Frontal cortex (tissue), 4 donors: ENCODE results near the gene GAN. TPM values are rescaled to one million over a fixed set of nuclear protein-coding genes. Genes with fewer than 3 reads are reported as not detected.
"Not testable (repeated sequence)": the region's sequence is repeated elsewhere in the genome, so short reads cannot be mapped to it uniquely, and the experiment has no call there.

Source experiments
- DNase-seq, 2 donors: peaks; one replicate each; pipeline ENCODE4 v3.0.0; 2012; ENCODE audit warnings: low spot score in 2 of 2
- FAIRE-seq: peaks from 2 replicates; lab custom pipeline; 2012; peaks lifted over from hg19 to GRCh38; lab: Jason Lieb, UNC
- total RNA-seq: library from RNA; depleted of rRNA; stranded (reverse); fragments of >200 nt; gene quantifications from one replicate; pipeline ENCODE4 v1.2.3, GENCODE V29; 2014
- donor health status: control.
- donor health status: control.
- donor health status: control.

GAN gene
- total RNA-seq, 1 donor from 2014 or later = 22.8 TPM

DNA sequence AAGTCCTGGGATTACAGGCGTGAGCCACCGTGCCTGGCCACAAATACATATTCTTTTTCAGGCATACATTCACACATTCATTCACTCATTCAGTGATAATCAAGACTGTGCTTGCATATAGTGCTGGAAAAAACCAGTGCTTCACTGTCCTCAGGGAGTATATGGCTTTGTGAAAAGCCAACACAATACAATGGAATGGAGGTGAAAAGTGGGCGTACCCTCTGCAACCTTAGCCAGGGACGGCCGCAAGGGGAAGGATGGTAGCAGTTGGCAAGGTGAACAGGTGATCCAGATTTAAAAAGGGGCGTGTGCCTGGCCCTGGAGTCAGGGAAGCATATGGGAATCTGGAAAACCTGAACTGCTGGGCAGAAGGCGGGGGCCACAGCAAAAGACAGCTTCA, 18.1 kb upstream of the GAN start:
- DNase-seq (no peak), FAIRE-seq (no peak)

DNA sequence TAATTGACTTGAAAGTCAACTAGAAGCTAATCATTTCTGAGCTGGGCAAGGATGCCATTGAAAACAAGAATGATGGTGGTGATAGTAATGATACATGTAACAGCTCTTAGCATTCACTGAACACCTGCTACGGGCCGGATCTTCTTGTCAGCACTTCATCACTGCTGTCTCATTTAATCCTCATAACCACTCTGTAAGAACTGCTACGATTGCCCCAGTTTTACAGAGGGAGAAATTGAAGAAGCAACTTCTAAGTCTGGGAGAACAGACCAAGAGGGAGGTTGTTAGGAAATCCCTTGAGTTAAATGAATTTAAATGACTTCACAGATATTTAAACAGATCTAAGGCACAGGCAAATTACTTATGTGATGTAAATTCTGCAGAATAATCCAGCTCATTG, 7.0 kb upstream of the GAN start:
- DNase-seq (no peak), FAIRE-seq (no peak)

DNA sequence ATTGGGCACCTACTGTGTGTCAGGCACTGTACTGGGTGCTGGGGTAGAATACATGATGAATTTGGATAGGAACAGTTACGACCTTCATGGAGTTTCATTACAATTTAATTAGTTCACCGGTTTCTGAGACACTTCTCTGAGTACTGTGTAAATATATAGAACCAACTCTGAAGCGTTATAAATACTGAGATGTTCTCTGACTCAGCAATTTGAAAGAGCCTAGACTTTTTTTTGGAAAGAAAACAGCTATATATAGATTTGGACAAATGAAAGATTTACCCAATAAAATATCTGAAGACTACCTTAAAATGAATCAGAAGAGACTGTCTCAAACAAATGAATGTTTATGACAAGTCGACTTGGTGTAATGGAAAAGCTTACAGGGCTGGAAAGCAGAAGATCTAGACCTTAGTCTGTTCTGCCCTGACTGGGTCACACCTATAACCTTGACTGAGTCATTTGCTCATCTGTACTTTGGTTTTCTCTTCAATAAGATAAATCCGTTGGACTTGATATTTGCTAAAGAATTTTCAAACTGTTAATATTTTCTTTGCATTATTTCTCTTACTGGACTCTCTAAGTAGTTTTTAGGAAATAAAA, 4.6 kb upstream of the GAN start:
- FAIRE-seq = no peak

DNA sequence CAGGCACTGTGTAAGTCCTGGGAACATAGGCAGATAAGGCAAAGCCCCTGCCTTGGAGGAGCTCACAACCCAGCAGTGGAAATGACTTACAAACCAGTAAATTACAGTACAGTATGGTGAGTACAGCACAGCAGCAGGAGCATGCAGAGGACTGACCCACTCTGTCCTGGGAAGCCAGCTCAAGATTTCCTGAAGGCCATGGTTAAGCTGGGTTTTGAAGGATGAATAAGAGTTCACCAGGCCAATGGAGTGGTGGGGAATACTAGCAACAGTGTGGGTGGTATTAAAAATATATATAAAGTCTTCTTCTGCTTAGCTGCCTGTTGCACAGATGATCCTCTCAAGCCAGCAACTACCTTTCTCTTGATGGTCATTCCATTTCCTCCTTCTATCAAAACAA, 3.0 kb upstream of the GAN start:
- DNase-seq = no peak
- no peak for FAIRE-seq

More for the DNA sequence above, 4.6 kb upstream of the GAN start:
- no peak for DNase-seq

DNA sequence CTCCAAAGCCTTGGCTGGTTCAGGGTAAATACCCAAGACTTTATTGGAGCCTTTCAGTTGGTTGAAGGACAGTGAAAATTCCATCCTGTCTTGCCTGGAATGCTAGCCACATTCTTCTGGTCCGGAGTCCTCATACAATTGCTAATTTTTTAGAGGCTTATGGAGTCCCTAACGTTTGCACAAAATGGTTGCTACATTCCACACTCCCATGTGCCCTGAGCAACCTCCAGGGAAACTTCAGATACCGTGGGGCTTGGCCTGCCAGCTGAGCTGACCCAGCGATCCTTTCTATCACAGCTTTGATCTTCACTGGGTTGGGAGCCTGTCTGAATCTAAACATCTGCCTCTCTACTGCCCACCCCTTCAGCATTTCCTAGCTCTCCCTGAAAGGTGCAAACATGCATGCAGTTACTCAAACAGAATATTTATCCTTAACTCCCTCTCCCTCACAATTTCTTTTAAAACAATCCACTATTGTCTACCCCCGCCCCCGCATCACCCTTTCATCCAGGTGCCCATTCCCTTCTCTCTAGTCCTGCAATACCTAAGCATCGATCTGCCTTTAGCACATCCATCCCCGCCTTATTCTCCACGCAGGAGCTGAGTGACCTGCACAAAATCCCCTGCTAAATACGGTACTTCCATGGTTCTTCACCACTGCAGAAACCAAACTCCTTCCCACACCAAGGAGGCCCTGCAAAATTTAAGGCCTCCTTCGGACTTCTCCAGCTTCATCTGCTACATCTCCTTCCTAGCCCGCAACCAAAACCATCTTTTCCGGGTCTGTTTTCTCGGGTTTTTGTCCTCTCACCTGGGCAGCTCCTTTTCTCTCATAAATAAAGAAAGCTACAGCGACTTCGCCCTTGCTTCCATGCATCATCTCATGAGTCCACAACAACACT, 810 bp upstream of the GAN start:
- DNase-seq (no peak), FAIRE-seq (no peak)

DNA sequence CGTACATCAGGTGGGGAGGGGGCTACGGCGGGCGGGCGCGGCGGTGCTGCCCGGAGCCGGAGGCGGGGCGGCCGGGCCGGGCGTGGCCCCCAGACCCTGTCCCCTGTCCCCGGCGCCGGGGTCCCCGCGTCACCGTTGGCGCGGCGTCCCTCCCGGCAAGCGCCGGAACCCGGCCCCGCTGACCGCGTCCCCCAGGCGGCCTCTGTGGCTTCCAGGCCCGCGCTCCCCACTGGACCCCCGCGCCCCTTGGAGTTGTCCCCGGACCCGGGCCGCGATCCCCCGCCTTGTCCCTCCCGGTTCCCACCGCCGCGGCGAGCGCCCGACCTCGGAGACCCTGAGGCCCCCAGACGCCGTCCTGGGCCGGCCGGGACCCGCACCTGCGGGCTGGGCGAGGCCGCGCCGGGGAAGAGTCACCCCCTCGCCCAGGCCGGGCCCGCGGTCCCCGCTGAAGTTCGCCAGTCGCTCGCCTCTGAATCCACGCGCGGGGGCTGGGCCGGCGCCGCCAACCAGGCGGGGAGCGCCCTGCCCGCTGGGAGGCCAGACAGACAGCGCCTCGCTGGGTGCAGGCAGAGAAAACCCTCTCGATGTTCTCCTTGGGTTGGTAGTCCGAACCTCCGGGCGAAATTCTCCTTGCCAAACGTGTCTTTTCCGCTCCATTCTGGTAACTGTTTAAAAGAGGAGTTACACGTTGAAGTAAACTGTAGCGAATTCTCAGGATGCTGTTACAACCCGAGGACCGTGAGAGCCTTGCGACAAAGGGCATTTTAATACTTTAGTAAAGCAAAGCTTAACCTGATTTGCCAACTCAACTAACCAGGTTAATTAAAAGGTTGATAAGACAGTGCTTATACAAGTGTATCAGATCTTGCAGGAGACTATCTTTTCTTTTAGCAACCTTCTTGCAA, 761 bp downstream of the GAN start:
- DNase-seq (peak; percentile 41 to 52), FAIRE-seq (no peak)

DNA sequence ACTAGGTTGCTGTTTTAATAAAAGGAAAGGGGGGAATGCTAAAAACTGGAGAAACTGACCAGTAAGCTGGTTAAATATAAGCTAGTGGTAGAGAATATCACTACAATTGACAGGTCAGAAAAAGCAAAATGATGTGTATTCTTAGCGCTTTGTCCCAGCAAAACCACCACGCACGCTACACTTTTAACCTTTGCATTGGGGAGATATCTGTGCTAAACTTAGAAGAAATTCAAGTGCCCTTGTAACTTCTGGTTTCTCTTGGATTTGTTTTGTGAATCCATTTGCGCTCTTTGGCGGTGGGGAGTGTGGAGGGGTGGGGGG, 1.4 kb downstream of the GAN start:
- DNase-seq = no peak
- no peak for FAIRE-seq

DNA sequence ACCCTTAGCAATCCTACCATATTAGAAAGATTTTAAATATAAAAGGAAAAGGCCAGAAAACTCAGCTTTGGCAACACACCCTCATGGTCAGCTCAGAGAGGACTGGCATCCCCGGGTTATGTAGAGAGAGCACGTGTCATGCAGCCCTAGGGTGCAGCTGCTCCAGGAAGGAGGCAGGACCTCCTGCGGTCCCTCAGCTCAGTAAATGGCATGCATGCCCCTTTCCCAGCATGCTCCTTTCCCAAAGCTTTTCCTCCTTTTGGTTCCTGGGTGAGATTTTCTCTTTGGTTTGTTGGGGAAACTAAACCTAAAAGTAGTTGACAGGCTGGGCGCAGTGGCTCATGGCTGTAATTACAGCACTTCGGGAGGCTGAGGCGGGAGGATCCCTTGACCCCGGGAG, 3.9 kb downstream of the GAN start:
- no peak for FAIRE-seq
- no peak for DNase-seq

DNA sequence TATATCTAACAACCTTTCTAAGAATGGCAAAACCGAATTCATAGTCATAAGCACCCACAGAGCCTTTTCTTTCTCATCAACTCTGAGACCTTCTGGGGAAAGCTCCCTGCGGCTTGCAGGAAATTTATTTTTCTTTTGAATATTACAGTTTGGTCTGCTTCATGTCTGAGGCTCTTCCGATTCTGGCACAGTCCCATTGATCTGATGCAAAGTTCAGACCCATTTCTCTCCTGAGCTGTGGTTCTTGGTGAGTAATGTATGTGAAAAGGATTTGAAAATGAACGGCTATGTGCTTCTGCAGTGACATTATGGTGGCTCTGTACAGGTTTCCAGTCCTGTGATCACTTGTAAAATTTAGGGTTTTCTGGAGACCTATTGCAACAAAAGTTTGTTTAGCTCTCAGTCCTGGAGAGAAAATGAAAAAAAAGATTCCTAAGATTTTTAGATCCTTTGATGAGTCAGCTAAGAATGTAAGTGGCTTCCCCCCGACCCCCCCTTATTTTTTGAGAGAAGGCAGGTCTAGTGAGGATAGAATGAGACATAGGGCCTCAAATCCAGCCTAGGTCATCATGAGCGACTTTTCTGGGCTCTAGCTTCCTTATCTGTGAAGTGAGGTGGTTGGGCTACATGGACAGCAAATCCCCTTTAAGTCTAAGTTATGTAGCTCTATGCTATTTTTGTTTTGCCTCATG, 4.6 kb downstream of the GAN start:
- no peak for DNase-seq
- no peak for FAIRE-seq

DNA sequence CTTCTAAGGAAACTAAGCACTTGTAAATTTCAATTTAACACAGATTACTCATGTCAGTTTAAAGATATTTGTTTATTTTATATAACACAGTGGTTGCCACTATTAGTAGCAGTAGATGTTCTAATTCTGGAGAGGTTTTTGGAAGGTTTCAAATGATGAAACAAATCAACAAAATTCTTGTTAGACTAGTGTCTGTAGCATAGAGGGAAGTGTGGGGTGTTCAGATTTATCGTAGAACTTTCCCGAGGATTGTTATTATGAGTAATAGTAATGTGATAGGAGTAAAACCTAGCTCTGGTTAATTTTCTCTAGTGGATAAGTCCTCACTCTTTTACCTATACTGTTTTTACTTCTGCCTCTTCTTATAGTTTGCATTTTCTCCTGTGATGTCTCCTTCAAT, 6.3 kb downstream of the GAN start:
- FAIRE-seq (no peak), DNase-seq (no peak)

DNA sequence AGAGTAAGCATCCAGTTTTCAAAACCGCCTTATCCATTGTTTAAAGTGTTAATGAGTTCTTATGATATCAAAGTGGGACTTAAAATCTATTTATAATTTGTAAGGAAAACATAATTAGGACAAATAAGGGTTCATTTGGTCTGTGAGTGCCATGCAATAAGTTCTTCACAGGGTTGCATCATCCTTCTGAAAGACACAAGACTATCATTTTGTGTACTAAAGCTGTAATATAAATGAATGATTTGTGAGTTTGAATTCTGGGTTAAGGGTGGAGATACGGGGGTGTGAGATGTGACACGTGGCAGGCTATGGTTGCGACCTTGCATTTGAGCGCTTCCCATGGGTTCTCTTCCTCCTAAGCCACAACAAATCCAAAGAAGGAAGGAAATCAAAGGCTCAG, 6.8 kb downstream of the GAN start:
- FAIRE-seq (no peak), DNase-seq (no peak)

DNA sequence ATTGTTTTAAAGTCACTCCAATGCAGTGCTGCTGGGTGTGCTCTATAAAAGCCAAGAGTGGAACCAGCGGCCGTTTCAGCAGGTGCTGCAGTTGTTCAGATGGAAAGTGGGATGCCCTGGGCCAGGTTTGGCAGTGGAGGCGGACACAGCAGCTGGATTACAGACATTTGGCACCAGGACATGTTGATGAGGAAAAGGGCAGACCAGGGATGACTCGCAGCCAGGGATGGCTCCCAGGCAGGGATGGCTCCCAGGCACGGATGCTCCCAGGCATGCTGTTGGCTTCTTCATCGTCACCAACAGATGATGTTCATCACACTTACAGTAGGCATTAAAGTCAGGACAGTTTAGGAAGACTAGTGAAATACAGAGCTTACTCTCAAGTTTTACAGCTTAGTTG, 10.0 kb downstream of the GAN start:
- DNase-seq (no peak), FAIRE-seq (no peak)

DNA sequence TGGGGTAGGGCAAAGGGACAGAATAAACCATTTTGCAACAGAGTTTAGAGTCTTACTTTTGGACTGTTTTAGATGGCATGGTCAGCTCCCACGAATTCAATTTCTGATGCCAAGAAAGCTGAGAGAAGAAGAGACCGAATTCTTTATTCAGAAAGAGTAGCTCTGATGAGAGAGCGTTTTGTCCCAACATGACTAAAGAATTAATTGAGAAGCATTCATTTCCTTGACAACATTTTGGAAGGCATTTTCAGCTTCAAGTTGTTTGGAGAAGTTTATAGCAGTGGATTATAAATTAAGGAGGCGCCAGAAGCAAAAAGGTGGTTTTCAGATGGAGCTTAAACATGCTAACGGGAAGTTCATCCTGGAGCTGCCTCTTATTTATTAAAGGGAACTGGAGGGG, 12.2 kb downstream of the GAN start:
- DNase-seq (no peak), FAIRE-seq (no peak)

DNA sequence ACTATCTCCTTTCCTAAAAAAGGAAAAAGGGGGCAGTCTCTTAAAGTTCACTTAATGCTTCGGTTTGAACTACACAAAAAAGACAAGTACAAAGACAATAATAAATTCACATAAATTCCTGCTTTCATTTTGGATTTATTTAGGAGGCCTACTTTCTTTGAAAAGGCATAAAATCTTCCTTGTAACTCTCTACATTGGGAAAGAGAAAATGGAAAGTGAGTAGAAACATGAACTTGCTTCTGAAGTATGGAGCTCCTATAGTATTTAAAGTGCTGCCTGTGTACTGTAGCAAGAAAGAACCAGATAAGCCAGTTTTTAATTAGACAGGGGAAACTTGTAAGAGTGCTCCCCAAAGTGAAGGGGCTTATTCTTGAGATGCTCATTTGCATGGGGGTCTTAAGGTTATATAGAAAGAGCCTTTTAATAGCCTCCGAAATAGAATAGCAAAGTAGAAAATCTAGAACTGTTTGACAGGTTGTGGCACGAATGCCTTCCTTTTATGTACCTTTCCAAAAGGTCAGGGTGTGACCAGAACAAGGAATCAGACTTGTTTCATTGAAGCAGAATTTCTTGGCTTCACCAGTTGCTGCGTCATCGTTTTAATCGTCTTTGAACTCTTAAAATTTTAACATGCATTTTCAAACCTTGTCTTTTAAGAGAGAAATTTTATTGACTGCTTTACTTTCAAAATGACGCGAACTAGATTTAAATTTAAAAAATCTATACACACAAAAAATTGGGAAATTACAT, 12.9 kb downstream of the GAN start:
- FAIRE-seq (no peak), DNase-seq (no peak)

DNA sequence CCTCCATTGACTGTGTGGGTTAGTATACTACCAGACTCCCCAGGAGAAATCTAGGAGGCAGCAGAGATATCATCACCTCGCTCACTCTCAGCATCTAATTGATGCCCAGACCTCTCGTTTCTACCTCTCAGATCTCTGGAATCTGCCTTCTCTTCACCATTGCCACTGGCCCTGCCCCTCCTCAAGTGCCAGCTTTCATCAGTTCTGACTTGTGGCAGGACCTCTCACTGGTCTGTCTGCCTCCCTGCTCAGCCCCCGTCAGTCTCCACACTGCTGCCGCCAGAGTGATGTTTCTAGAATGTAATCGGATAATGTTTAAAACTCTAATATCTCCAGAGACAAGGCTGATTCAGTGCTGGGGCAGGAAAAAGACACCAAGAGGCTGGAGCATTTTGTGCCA, 15.2 kb downstream of the GAN start:
- FAIRE-seq = no peak

DNA sequence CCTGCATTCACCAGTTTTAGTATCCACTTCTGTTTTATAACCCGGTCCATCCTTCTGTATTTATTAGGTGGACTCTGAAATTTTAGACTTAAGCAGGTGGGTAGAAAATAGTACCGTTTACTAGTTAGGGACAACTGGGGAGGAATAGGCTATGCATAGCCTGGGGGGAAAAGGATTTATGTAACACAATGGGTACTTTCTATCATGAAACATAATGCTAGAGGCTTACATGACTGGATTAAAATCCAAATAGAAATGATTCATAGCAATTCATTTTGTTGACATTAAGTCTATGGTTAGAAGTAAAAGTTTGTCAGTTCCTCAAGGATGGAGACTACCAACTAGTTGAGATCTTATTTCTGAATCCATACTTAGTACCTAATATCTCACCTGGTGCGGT, 18.6 kb downstream of the GAN start:
- DNase-seq = no peak
- no peak for FAIRE-seq

More for the DNA sequence above, 15.2 kb downstream of the GAN start:
- DNase-seq = no peak

DNA sequence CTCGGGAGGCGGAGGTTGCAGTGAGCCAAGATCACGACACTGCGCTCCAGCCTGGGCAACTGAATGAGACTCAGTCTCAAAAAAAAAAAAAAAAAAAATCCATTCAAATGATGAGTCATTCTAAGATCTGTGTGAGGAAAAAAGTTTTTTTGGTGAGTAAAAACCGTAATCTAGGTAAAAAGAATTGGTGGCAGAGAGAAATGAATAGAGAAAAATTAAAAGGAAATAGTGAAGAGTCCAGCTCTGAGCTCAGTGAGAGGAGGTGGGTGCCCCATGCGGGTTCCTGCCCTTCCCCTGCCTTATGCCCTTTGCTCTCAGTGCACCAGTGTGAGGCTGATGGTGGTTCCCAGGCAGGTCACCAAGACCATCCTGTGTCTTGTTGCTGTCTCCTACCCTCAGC, 20.9 kb downstream of the GAN start:
- FAIRE-seq = no peak
- DNase-seq = no peak

DNA sequence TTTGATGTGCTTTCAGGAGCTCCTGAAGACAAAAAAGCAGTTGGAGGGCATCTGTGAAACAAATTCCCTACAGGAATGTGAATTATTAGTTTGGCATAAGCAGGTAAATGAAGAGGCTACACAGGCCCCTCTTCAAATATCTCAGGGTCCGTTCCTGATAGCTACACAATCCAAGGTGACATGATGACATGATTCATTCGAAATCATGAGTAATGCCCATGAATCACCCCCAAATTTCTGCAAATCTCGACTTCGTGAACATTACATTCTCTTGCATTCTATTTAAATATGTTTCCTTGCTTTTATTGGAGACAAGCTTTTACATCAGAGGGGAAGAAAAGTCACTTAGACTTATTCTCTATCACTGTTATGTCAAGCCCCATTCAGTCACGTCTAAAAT, 22.3 kb downstream of the GAN start:
- FAIRE-seq = no peak
- no peak for DNase-seq

DNA sequence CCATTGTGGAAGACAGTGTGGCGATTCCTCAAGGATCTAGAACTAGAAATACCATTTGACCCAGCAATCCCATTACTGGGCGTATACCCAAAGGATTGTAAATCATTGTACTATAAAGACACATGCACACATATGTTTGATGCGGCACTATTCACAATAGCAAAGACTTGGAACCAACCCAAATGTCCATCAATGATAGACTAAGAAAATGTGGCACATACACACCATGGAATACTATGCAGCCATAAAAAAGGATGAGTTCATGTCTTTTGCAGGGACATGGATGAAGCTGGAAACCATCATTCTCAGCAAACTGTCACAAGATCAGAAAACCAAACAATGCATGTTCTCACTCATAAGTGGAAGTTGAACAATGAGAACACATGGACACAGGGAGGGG, 30.4 kb downstream of the GAN start:
- DNase-seq, FAIRE-seq: not testable (repeated sequence)

DNA sequence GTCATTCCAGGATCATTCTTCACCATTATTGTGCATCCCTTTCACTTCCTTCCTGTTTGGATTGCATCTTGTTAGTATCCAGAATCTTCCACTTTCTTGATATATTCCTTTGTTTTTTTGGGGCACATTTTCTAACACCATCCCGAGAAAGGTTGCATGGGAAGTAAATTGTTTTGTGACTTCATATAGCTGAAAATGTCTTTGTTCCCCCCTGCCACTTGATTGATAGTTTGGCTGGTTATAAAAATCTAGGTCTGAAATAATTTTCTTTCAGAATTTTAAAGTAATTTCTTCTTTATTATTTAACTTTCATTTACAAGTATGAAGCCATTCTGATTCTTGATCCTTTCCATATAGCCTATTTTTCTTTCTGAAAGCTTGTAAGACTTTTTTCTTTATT, 32.7 kb downstream of the GAN start:
- FAIRE-seq (no peak), DNase-seq (no peak)
